PC-9 (cell line): Measurements from ENCODE around the gene CPAMD8. TPM values are rescaled to one million over a fixed set of nuclear protein-coding genes. Genes with fewer than 3 reads are reported as not detected.

Source experiments
- BruUV-seq: library from RNA; stranded (reverse); fragments of 400-500 nt; replicated peaks from 2 replicates; lab custom pipeline; 2021; lab: Mats Ljungman, UMichigan
- CTCF ChIA-PET: fragments of 300-600 bp; sonication (Branson Sonifier 250); formaldehyde crosslinking; loops from one replicate; lab custom pipeline; 2022; ENCODE audit warnings: antibody characterized with exemption; lab: Charles Lee
- POLR2A ChIA-PET: fragments of 300-600 bp; sonication (Branson Sonifier 250); formaldehyde crosslinking; loops from one replicate; lab custom pipeline; 2022; ENCODE audit warnings: antibody characterized with exemption; ENCODE audit not compliant: unreplicated experiment; lab: Charles Lee
- DNase-seq, 2 experiments: peaks; one replicate each; pipeline versions ENCODE4 v3.0.0 to v3.0.0-alpha.2; 2015 to 2022; ENCODE audit warnings: mixed read lengths in 1 of 2
- H2AFZ ChIP-seq: fragments of 200-600 bp; sonication (generic); 2 replicates; pipeline ENCODE4 v1.8.1; 2017; ENCODE audit warnings: antibody characterized with exemption
- H3F3A ChIP-seq: fragments of 200-600 bp; sonication (generic); 2 replicates; pipeline ENCODE4 v1.8.1; 2017; ENCODE audit warnings: antibody characterized with exemption, mild to moderate bottlenecking, low read depth; ENCODE audit not compliant: insufficient read depth
- H3K27ac ChIP-seq: fragments of 200-600 bp; sonication (generic); 2 replicates; pipeline ENCODE4 v1.6.1; 2016; ENCODE audit warnings: mixed run types
- H3K27me3 ChIP-seq: fragments of 200-600 bp; sonication (generic); 2 replicates; pipeline ENCODE4 v1.6.1; 2016; ENCODE audit warnings: low read depth, mixed run types; ENCODE audit not compliant: insufficient read depth
- H3K36me3 ChIP-seq: fragments of 200-600 bp; sonication (generic); 2 replicates; pipeline ENCODE4 v1.6.1; 2016; ENCODE audit warnings: low read depth, mixed run types
- H3K4me1 ChIP-seq: fragments of 200-600 bp; sonication (generic); replicated peaks from 2 replicates; pipeline ENCODE4 v1.6.1; 2016; ENCODE audit warnings: mixed run types; ENCODE audit not compliant: insufficient read depth
- H3K4me2 ChIP-seq: fragments of 200-600 bp; sonication (generic); 2 replicates; pipeline ENCODE4 v1.6.1; 2017; ENCODE audit warnings: mixed run types
- H3K4me3 ChIP-seq: fragments of 200-600 bp; sonication (generic); 2 replicates; pipeline ENCODE4 v1.6.1; 2016; ENCODE audit warnings: mixed run types
- H3K79me2 ChIP-seq: fragments of 200-600 bp; sonication (generic); 2 replicates; pipeline ENCODE4 v1.6.1; 2017; ENCODE audit warnings: low read depth, mixed run types
- H3K9me2 ChIP-seq: fragments of 200-600 bp; sonication (generic); 2 replicates; pipeline ENCODE4 v1.8.1; 2017; ENCODE audit warnings: mild to moderate bottlenecking; ENCODE audit not compliant: insufficient read depth
- H3K9me3 ChIP-seq: fragments of 200-600 bp; sonication (generic); 2 replicates; pipeline ENCODE4 v1.8.1; 2016; ENCODE audit warnings: low read depth; ENCODE audit not compliant: insufficient read depth
- H4K20me1 ChIP-seq: fragments of 200-600 bp; sonication (generic); 2 replicates; pipeline ENCODE4 v1.8.1; 2017; ENCODE audit not compliant: insufficient read depth
- CTCF ChIP-seq: fragments of 200-600 bp; sonication (generic); conservative IDR thresholded peaks from 2 replicates; pipeline ENCODE4 v1.6.1; 2017; ENCODE audit warnings: mixed run types, antibody characterized with exemption, mild to moderate bottlenecking, moderate library complexity
- EZH2 ChIP-seq: fragments of 200-600 bp; sonication (generic); IDR thresholded peaks from 2 replicates; pipeline ENCODE4 v1.8.0; 2017; ENCODE audit warnings: antibody characterized with exemption, low read depth
- intact Hi-C: fragments of 100-400 bp; cut with micrococcal nuclease; formaldehyde crosslinking; loops from one replicate; pipeline ENCODE4 v1.10.0; 2022; ENCODE audit not compliant: unreplicated experiment
- total RNA-seq: library from RNA; stranded (reverse); gene quantifications from 2 replicates; pipeline ENCODE4 v1.2.3, GENCODE V29; 2021

Gene CPAMD8
- total RNA-seq, 1 experiment from 2014 or later: 25.8 TPM

GRCh38 chr19:16873594-16873993 is 153.0 kb downstream of the CPAMD8 start:
- TF ChIP-seq CTCF (no peak), EZH2 (no peak)
- no peaks in the 10 kb centered on the region; the same call in 1 of the 2 replicates for H3K9me3 ChIP-seq
- DNase-seq: no peak
- intact Hi-C loops: no loop called here
- H3K4me2 ChIP-seq: no peak overlapping the region
- no peak overlapping the region for H3K4me3 ChIP-seq
- H3K9me2 ChIP-seq: no peaks in the 10 kb centered on the region
- H3K27ac ChIP-seq: no peak overlapping the region
- peaks cover 3% of the 10 kb centered on the region; the same call in 1 of the 2 replicates for H4K20me1 ChIP-seq
- no peaks in the 10 kb centered on the region; the same call in 1 of the 2 replicates for H3K4me1 ChIP-seq
- no peaks in the 10 kb centered on the region for H3K27me3 ChIP-seq
- peaks cover 14% of the 10 kb centered on the region; the same call in 1 of the 2 replicates for H3F3A ChIP-seq
- H2AFZ ChIP-seq: no peak overlapping the region
- BruUV-seq: no TSS peak
- H3K36me3 ChIP-seq: peaks cover 35% of the 10 kb centered on the region
- CTCF ChIA-PET: no interaction called here
- peaks cover 16% of the 10 kb centered on the region for H3K79me2 ChIP-seq
- POLR2A ChIA-PET: no interaction called here

GRCh38 chr19:16872728-16873127 is 153.9 kb downstream of the CPAMD8 start:
- H3K36me3 ChIP-seq: peaks cover 35% of the 10 kb centered on the region
- TF ChIP-seq CTCF: no peak
- no peak for TF ChIP-seq EZH2
- H3K4me1 ChIP-seq: no peaks in the 10 kb centered on the region; the same call in 1 of the 2 replicates
- H3K79me2 ChIP-seq: peaks cover 16% of the 10 kb centered on the region
- H3K9me3 ChIP-seq: no peaks in the 10 kb centered on the region; the same call in 1 of the 2 replicates
- no peak overlapping the region for H3K27ac ChIP-seq
- DNase-seq: no peak
- ChIA-PET CTCF (interaction anchor here (0.6 kb wide), 1 partner anchor 248 kb away, joined by 6 read pairs; no protein-coding TSS in a partner anchor), POLR2A (no interaction called here)
- H3K27me3 ChIP-seq: no peaks in the 10 kb centered on the region
- no peak overlapping the region for H2AFZ ChIP-seq
- intact Hi-C loops: no loop called here
- peaks cover 14% of the 10 kb centered on the region; the same call in 1 of the 2 replicates for H3F3A ChIP-seq
- no peak overlapping the region for H3K4me3 ChIP-seq
- H3K9me2 ChIP-seq: no peaks in the 10 kb centered on the region
- no TSS peak for BruUV-seq
- peaks cover 3% of the 10 kb centered on the region; the same call in 1 of the 2 replicates for H4K20me1 ChIP-seq
- H3K4me2 ChIP-seq: no peak overlapping the region

- POLR2A ChIA-PET: no interaction called here
- Histone ChIP-seq H3K4me3 (no peak overlapping the region), H3K9me2 (no peaks in the 10 kb centered on the region), H2AFZ (no peak overlapping the region), H3K79me2 (peaks cover 16% of the 10 kb centered on the region), H4K20me1 (peaks cover 3% of the 10 kb centered on the region; the same call in 1 of the 2 replicates), H3K36me3 (peaks cover 34% of the 10 kb centered on the region), H3K27ac (no peak overlapping the region), H3K27me3 (no peaks in the 10 kb centered on the region), H3K9me3 (no peaks in the 10 kb centered on the region; the same call in 1 of the 2 replicates), H3K4me2 (no peak overlapping the region), H3K4me1 (no peaks in the 10 kb centered on the region; the same call in 1 of the 2 replicates), H3F3A (peaks cover 14% of the 10 kb centered on the region; the same call in 1 of the 2 replicates)
- DNase-seq: no peak
- TF ChIP-seq CTCF (no peak), EZH2 (no peak)
- no TSS peak for BruUV-seq
- intact Hi-C loops: no loop called here
- CTCF ChIA-PET: interaction anchor here (0.6 kb wide), 1 partner anchor 247 kb away, joined by 6 read pairs; no protein-coding TSS in a partner anchor
Observed at GRCh38 chr19:16871871-16872270, 154.7 kb downstream of the CPAMD8 start.
